HCT116 (cell line): ENCODE measurements around the gene GNG12. TPM values are rescaled to one million over a fixed set of nuclear protein-coding genes. Genes with fewer than 3 reads are reported as not detected.

Experiments used
- ATAC-seq: fragments of 200-7000 bp; cut with Tn5 transposase; 2 replicates; pipeline ENCODE4 v1.9.1; 2020; ENCODE audit warnings: mild to moderate bottlenecking, moderate library complexity
- BruUV-seq: library from RNA; stranded (reverse); fragments of 400-500 nt; replicated peaks from 2 replicates; lab custom pipeline; 2021; lab: Mats Ljungman, UMichigan
- CTCF ChIA-PET: fragments of 300-600 bp; sonication (Branson Sonifier 250); formaldehyde crosslinking; loops from one replicate; lab custom pipeline; 2021; ENCODE audit warnings: antibody characterized with exemption; lab: Charles Lee
- POLR2A ChIA-PET: fragments of 300-600, 350-600 bp; sonication (Branson Sonifier 250); formaldehyde crosslinking; loops from one replicate; lab custom pipeline; 2021; ENCODE audit warnings: antibody characterized with exemption; lab: Charles Lee
- RAD21 ChIA-PET, 2 experiments: fragments of 300-600 bp; sonication (Branson Sonifier 250); formaldehyde crosslinking; loops; one replicate each; lab custom pipeline; 2023; ENCODE audit warnings: low total read pairs in 2 of 2; ENCODE audit not compliant: uncharacterized antibody in 2 of 2, unreplicated experiment in 2 of 2, low non-redundant PET in 1 of 2; lab: Charles Lee
- DNase-seq: peaks from one replicate; pipeline ENCODE4 v3.0.0-alpha.2; 2010; ENCODE audit warnings: low read depth, low spot score
- H2AFZ ChIP-seq: fragments of 200-600 bp; shearing (Covaris generic), sonication (generic); 2 replicates; pipeline ENCODE4 v1.6.1; 2017; ENCODE audit warnings: low read depth, mixed run types, mixed read lengths, antibody characterized with exemption, low read length; ENCODE audit not compliant: poor library complexity, severe bottlenecking
- H3K27ac ChIP-seq: 2 replicates; pipeline ENCODE4 v1.5.1; 2012; ENCODE audit warnings: low read depth, low read length
- H3K27me3 ChIP-seq: fragments of 200-600 bp; sonication (generic); 2 replicates; pipeline ENCODE4 v1.6.1; 2016; ENCODE audit warnings: mixed run types, low read length, mixed read lengths; ENCODE audit not compliant: insufficient read depth
- H3K36me3 ChIP-seq, 2 experiments: fragments of 200-500 bp in 1 of 2; fragments of 200-600 bp in 1 of 2; sonication (Bioruptor generic) in 1 of 2; sonication (generic) in 1 of 2; 2 replicates each; pipeline versions ENCODE4 v1.5.1 to v1.6.1; 2014 to 2016; ENCODE audit warnings: low read length in 2 of 2, inconsistent platforms in 1 of 2, mixed read lengths in 1 of 2, mixed run types in 1 of 2; ENCODE audit not compliant: insufficient read depth in 2 of 2, control insufficient read depth in 1 of 2
- H3K4me1 ChIP-seq, 2 experiments: fragments of 200-600 bp in 1 of 2; sonication (generic) in 1 of 2; 2 replicates each; pipeline versions ENCODE4 v1.5.1 to v1.6.1; 2012 to 2017; ENCODE audit warnings: low read length in 2 of 2, inconsistent platforms in 1 of 2, mild to moderate bottlenecking in 1 of 2, mixed read lengths in 1 of 2, mixed run types in 1 of 2, moderate library complexity in 1 of 2; ENCODE audit not compliant: insufficient read depth in 2 of 2, control insufficient read depth in 1 of 2
- H3K4me2 ChIP-seq: fragments of 200-600 bp; sonication (generic); 2 replicates; pipeline ENCODE4 v1.6.1; 2017; ENCODE audit warnings: mixed run types, low read length, mixed read lengths
- H3K4me3 ChIP-seq, 2 experiments: fragments of 200-600 bp in 1 of 2; sonication (generic) in 1 of 2; replicated peaks in 1 of 2; 2 replicates each; pipeline ENCODE4 v1.5.1; 2011 to 2016; ENCODE audit warnings: low read length in 2 of 2, control low read depth in 1 of 2, low read depth in 1 of 2, mild to moderate bottlenecking in 1 of 2, mixed read lengths in 1 of 2, mixed run types in 1 of 2
- H3K79me2 ChIP-seq: fragments of 200-600 bp; sonication (generic); 2 replicates; pipeline ENCODE4 v1.6.1; 2017; ENCODE audit warnings: mild to moderate bottlenecking, mixed run types, low read length, moderate library complexity, mixed read lengths; ENCODE audit not compliant: insufficient read depth
- H3K9ac ChIP-seq: fragments of 200-600 bp; sonication (generic); 2 replicates; pipeline ENCODE4 v1.6.1; 2016; ENCODE audit warnings: low read length, mixed read lengths
- H3K9me2 ChIP-seq: fragments of 200-600 bp; sonication (generic), shearing (Covaris generic); 2 replicates; pipeline ENCODE4 v1.6.1; 2017; ENCODE audit warnings: mixed run types, mild to moderate bottlenecking, moderate library complexity; ENCODE audit not compliant: insufficient read depth
- H3K9me3 ChIP-seq, 2 experiments: fragments of 200-500 bp in 1 of 2; fragments of 200-600 bp in 1 of 2; sonication (Bioruptor generic) in 1 of 2; sonication (generic) in 1 of 2; 2 replicates each; pipeline ENCODE4 v1.6.1; 2014 to 2017; ENCODE audit warnings: low read length in 2 of 2, mixed read lengths in 2 of 2, inconsistent platforms in 1 of 2, low read depth in 1 of 2, mild to moderate bottlenecking in 1 of 2, mixed run types in 1 of 2, moderate library complexity in 1 of 2; ENCODE audit not compliant: control insufficient read depth in 1 of 2, insufficient read depth in 1 of 2
- H4K20me1 ChIP-seq: fragments of 200-600 bp; sonication (generic), shearing (Covaris generic); 2 replicates; pipeline ENCODE4 v1.6.1; 2017; ENCODE audit warnings: mixed run types, mild to moderate bottlenecking, moderate library complexity; ENCODE audit not compliant: insufficient read depth
- CEBPB ChIP-seq: IDR thresholded peaks from 2 replicates; pipeline ENCODE4 v1.6.1; 2012; ENCODE audit warnings: low read depth
- ELF1 ChIP-seq: IDR thresholded peaks from 2 replicates; pipeline ENCODE4 v1.6.1; 2012; ENCODE audit warnings: low read depth, borderline replicate concordance
- EZH2 ChIP-seq: fragments of 200-600 bp; sonication (generic); IDR thresholded peaks from 2 replicates; pipeline ENCODE4 v1.6.1; 2017; ENCODE audit warnings: antibody characterized with exemption, mixed run types
- POLR2AphosphoS5 ChIP-seq: IDR thresholded peaks from 2 replicates; pipeline ENCODE4 v1.6.1; 2011; ENCODE audit warnings: mild to moderate bottlenecking, low read depth, low read length, moderate library complexity
- TCF7L2 ChIP-seq: IDR thresholded peaks from 2 replicates; pipeline ENCODE4 v1.7.0; 2011; ENCODE audit warnings: borderline replicate concordance, inconsistent platforms; ENCODE audit not compliant: insufficient read depth, insufficient read length; ENCODE audit errors: extremely low read depth
- ZFX ChIP-seq: fragments of 450-650 bp; IDR thresholded peaks from 2 replicates; pipeline ENCODE4 v1.6.1; 2017
- intact Hi-C: fragments of 100-400 bp; cut with micrococcal nuclease; formaldehyde crosslinking; loops from 2 replicates; pipeline ENCODE4 v1.10.0; 2022
- total RNA-seq: library from RNA; stranded (reverse); gene quantifications from one replicate; pipeline ENCODE4 v1.2.1, GENCODE V29; 2021; ENCODE audit not compliant: unreplicated experiment
- TF ChIP-seq, protein P1 (sequence below): IDR thresholded peaks from 2 replicates; pipeline ENCODE4 v1.6.1; 2012
- TF ChIP-seq, protein P2 (sequence below), 3 experiments: fragments of 200-600 bp in 1 of 3; sonication (generic) in 1 of 3; IDR thresholded peaks in 2 of 3; conservative IDR thresholded peaks in 1 of 3; 2 replicates each; pipeline ENCODE4 v1.5.1; 2012 to 2017; ENCODE audit warnings: low read depth in 2 of 3, low read length in 2 of 3, antibody characterized with exemption in 1 of 3, borderline replicate concordance in 1 of 3, control low read depth in 1 of 3, mild to moderate bottlenecking in 1 of 3, mixed read lengths in 1 of 3, mixed run types in 1 of 3, moderate library complexity in 1 of 3; ENCODE audit not compliant: insufficient read depth in 1 of 3

GNG12 gene
- total RNA-seq, 1 experiment from 2014 or later = 49.6 TPM

DNA sequence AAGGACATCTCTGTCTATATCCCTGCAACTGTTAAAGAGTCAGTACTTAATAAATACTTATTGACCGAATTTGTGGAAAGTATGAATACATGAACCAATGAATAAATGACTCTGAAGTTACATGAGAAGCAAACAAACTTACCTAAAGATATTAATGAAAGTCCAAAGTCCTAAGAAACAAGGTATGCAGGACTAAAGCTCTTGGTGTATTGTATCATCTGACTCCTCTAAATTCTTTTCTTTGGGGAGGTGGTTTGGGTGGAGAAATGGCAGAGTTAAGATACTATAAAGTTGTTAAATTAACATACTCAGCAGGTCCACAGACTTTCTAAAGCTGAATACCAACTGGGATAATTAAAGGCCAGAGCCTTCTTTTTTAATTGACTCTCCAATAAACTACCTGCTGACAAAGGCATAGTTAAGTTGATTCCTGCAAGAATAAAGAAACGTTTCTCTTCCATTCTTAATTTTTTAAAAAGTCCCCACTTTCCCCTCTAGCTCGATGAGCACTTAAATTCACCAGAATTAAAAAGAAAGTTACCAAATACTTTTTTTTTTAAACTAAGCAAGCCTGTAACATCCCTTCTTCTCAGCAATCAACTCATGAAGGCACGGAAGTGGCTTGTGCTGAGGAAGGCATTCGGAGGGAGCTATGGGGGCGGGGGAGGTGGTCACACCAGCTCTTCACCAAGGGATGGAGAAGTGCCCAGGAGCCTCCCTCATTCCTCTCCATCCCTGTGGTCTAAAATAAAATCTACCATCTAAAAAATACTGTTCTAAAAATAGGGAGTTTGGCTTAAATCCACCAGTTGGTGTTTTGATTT lies 87.2 kb downstream of the GNG12 start:
- Histone ChIP-seq H3K36me3 (no peaks in the 10 kb centered on the region), H3K27me3 (no peaks in the 10 kb centered on the region), H3K9ac (no peak overlapping the region), H3K9me3 (no peaks in the 10 kb centered on the region), H4K20me1 (no peaks in the 10 kb centered on the region), H3K4me3 (no peak overlapping the region), H3K4me1 (peaks cover 41 to 42% of the 10 kb centered on the region in 2 experiments), H3K9me2 (no peaks in the 10 kb centered on the region), H3K79me2 (peaks cover 16% of the 10 kb centered on the region; the same call in 1 of the 2 replicates), H3K27ac (no peak overlapping the region), H2AFZ (no peak overlapping the region), H3K4me2 (no peak overlapping the region)
- ATAC-seq (no peak), DNase-seq (no peak)
- intact Hi-C loops = no loop called here
- ChIA-PET POLR2A (interaction anchor here (0.6 kb wide), 1 partner anchor 61 kb away, joined by 7 read pairs; the partner anchor contains the start of gene GADD45A), CTCF (interaction anchor here (0.6 to 1.4 kb wide), 3 partner anchors 9 to 222 kb away, joined by 3 to 4 read pairs (median 3); no protein-coding TSS in a partner anchor), RAD21 (no interaction called here)
- no TSS peak for BruUV-seq
- TF ChIP-seq, protein P1, sequence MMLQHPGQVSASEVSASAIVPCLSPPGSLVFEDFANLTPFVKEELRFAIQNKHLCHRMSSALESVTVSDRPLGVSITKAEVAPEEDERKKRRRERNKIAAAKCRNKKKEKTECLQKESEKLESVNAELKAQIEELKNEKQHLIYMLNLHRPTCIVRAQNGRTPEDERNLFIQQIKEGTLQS = no peak
- TF ChIP-seq, protein P2, sequence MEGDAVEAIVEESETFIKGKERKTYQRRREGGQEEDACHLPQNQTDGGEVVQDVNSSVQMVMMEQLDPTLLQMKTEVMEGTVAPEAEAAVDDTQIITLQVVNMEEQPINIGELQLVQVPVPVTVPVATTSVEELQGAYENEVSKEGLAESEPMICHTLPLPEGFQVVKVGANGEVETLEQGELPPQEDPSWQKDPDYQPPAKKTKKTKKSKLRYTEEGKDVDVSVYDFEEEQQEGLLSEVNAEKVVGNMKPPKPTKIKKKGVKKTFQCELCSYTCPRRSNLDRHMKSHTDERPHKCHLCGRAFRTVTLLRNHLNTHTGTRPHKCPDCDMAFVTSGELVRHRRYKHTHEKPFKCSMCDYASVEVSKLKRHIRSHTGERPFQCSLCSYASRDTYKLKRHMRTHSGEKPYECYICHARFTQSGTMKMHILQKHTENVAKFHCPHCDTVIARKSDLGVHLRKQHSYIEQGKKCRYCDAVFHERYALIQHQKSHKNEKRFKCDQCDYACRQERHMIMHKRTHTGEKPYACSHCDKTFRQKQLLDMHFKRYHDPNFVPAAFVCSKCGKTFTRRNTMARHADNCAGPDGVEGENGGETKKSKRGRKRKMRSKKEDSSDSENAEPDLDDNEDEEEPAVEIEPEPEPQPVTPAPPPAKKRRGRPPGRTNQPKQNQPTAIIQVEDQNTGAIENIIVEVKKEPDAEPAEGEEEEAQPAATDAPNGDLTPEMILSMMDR (IDR thresholded peaks at IDR 0.05 in 2 of 3, conservative IDR thresholded peaks at IDR 0.05 in 1 of 3; ENCODE audit: borderline replicate concordance in 1 of 3, insufficient read depth in 1 of 3, low read depth in 2 of 3, low read length in 2 of 3) = no peak
- TF ChIP-seq POLR2AphosphoS5 = no peak
- TF ChIP-seq ZFX = no peak
- TF ChIP-seq CEBPB = no peak
- TF ChIP-seq EZH2 = no peak
- no peak for TF ChIP-seq TCF7L2
- no peak for TF ChIP-seq ELF1
